ENCODE results near the gene MYT1. TPM values are rescaled to one million over a fixed set of nuclear protein-coding genes. Genes with fewer than 3 reads are reported as not detected.

Gene MYT1
- total and polyA plus RNA-seq, 2 of the 8 experiments (the other 6 are each of a cell fraction or from before 2014, with no cell fraction given), result 0.63 to 2.0 TPM

- H4K5ac ChIP-seq (ENCODE audit: insufficient read length, low read depth, low read length), result no peak overlapping the region
- no peak overlapping the region for H3K23ac ChIP-seq (ENCODE audit: insufficient read length)
- H3K4ac ChIP-seq (replicated peaks; ENCODE audit: insufficient read length, low read depth, low read length), result no peak overlapping the region
- CTCF ChIA-PET (ENCODE audit: partially characterized antibody), result interaction anchor here (1.0 to 1.6 kb wide), 3 partner anchors 15 to 39 kb away, joined by 3 to 5 read pairs (median 4); no protein-coding TSS in a partner anchor
- H3K27ac ChIP-seq (ENCODE audit: low read depth, low read length), result no peak overlapping the region
- H3K14ac ChIP-seq (ENCODE audit: insufficient read length), result no peak overlapping the region
- peak overlapping the region; percentile 18; the same call in 1 of the 2 replicates for H2BK15ac ChIP-seq (ENCODE audit: low read length)
- H3K36me3 ChIP-seq (ENCODE audit: control insufficient read depth in 2 of 4, insufficient read depth in 4 of 4, low read length in 3 of 4), result no peaks in the 10 kb centered on the region; a peak in 1 of 8 replicates
- peaks cover 4% of the 10 kb centered on the region; the same call in 1 of the 2 replicates for H3K23me2 ChIP-seq (ENCODE audit: low read depth, low read length)
- WGBS, 2 experiments (ENCODE audit: extremely low coverage in 1 of 2, insufficient coverage in 1 of 2, insufficient read length in 1 of 2, insufficient replicate concordance in 2 of 2, low coverage in 1 of 2, low lambda C conversion rate in 2 of 2, missing lambda C conversion rate in 1 of 2), result 93% methylated on average over 12 of the region's 12 CpGs; no CpG with 5 or more reads in 1 of the 2 experiments
- POLR2A ChIA-PET (ENCODE audit: partially characterized antibody), result no interaction called here
- H3K56ac ChIP-seq (replicated peaks; ENCODE audit: insufficient read length, low read depth, low read length), result no peak overlapping the region
- H2AK5ac ChIP-seq (ENCODE audit: low read depth, low read length), result peak overlapping the region; percentile 32; the same call in 1 of the 2 replicates
- peaks cover 0 to 11% of the 10 kb centered on the region in 2 experiments; a peak in 2 of 4 replicates for H3K9me3 ChIP-seq (ENCODE audit: insufficient read depth in 2 of 2, low read depth in 1 of 2, low read length in 1 of 2)
- no peak overlapping the region for H2BK5ac ChIP-seq (ENCODE audit: low read depth, low read length)
- no peaks in the 10 kb centered on the region; a peak in 1 of 7 replicates for H3K27me3 ChIP-seq (replicated peaks in 1 of 4; ENCODE audit: control insufficient read depth in 3 of 4, extremely low read depth in 1 of 4, insufficient read depth in 3 of 4, low read length in 3 of 4)
- H3K9ac ChIP-seq (replicated peaks in 1 of 4; ENCODE audit: extremely low read depth in 1 of 4, low read depth in 3 of 4, low read length in 3 of 4), result no peak overlapping the region
- peak overlapping the region; percentile 42 for H4K91ac ChIP-seq (replicated peaks; ENCODE audit: insufficient read length, low read length)
- no peak overlapping the region for H3K4me2 ChIP-seq (ENCODE audit: insufficient read depth in 1 of 2, low read depth in 2 of 2, low read length in 2 of 2)
- peaks cover 5 to 18% (median 9%) of the 10 kb centered on the region in 4 experiments for H3K4me1 ChIP-seq (replicated peaks in 1 of 4; ENCODE audit: control insufficient read depth in 3 of 4, insufficient read depth in 4 of 4, low read length in 3 of 4)
- H2BK120ac ChIP-seq (replicated peaks; ENCODE audit: low read depth, low read length), result no peak overlapping the region
- no peak overlapping the region; the same call in 1 of the 2 replicates for H4K8ac ChIP-seq (ENCODE audit: extremely low read depth, insufficient read depth, low read length)
- FAIRE-seq (no peak), DNase-seq (ENCODE audit: low read depth in 1 of 2, low spot score in 2 of 2) (no peak)
- peaks cover 0 to 2% of the 10 kb centered on the region in 2 experiments for H4K20me1 ChIP-seq (replicated peaks in 1 of 2; ENCODE audit: control insufficient read depth in 1 of 2, insufficient read depth in 2 of 2, low read length in 2 of 2)
- H3K79me2 ChIP-seq (ENCODE audit: control insufficient read depth in 1 of 2, insufficient read depth in 2 of 2, low read length in 2 of 2), result peaks cover 0 to 3% of the 10 kb centered on the region in 2 experiments; a peak in 2 of 4 replicates
- H2BK12ac ChIP-seq (ENCODE audit: low read depth, low read length), result no peak overlapping the region
- no peak overlapping the region for H2AFZ ChIP-seq (ENCODE audit: low read length)
- H3K18ac ChIP-seq (ENCODE audit: extremely low read depth, low read length), result no peak overlapping the region
- H3K79me1 ChIP-seq (ENCODE audit: low read depth, low read length), result peaks cover 2% of the 10 kb centered on the region; the same call in 1 of the 2 replicates
- H3K4me3 ChIP-seq (ENCODE audit: extremely low read depth in 1 of 4, insufficient read depth in 2 of 4, low read depth in 3 of 4, low read length in 4 of 4), result no peak overlapping the region
- no peak overlapping the region for H2BK20ac ChIP-seq (ENCODE audit: low read length)
- TF ChIP-seq CBX8 (IDR thresholded peaks at IDR 0.05; ENCODE audit: borderline replicate concordance, low read depth, low read length) (no peak), GTF2F1 (IDR thresholded peaks at IDR 0.05; ENCODE audit: borderline replicate concordance, low read depth, low read length) (no peak), CREB1 (IDR thresholded peaks at IDR 0.05) (no peak), MAFK (IDR thresholded peaks at IDR 0.05; ENCODE audit: low read depth, low read length) (no peak), MAX (IDR thresholded peaks at IDR 0.05) (no peak), NRF1 (IDR thresholded peaks at IDR 0.05; ENCODE audit: low read depth, low read length) (no peak), CHD1 (IDR thresholded peaks at IDR 0.05; ENCODE audit: low read depth, low read length) (no peak), SUZ12 (IDR thresholded peaks at IDR 0.05; ENCODE audit: low read length) (no peak), KDM1A (IDR thresholded peaks at IDR 0.05; ENCODE audit: borderline replicate concordance, low read length) (no peak), BCL11A (IDR thresholded peaks at IDR 0.05; ENCODE audit: low read depth in 2 of 2, low read length in 2 of 2) (no peak), POLR2A (IDR thresholded peaks at IDR 0.05; ENCODE audit: control extremely low read depth in 1 of 2, low read depth in 2 of 2, low read length in 2 of 2) (no peak), JUN (IDR thresholded peaks at IDR 0.05; ENCODE audit: low read depth, low read length) (no peak), CBX5 (IDR thresholded peaks at IDR 0.05; ENCODE audit: low read depth, low read length) (no peak), SAP30 (IDR thresholded peaks at IDR 0.05; ENCODE audit: insufficient read depth, insufficient replicate concordance, low read length) (no peak), YY1 (IDR thresholded peaks at IDR 0.05; ENCODE audit: low read depth, low read length) (no peak)
Measured at GRCh38 chr20:64184795-64185194, 20.5 kb downstream of the MYT1 start.

Measured in H1 (cell line).